Spleen (tissue), 11 donors: ENCODE measurements around the gene SOX13. TPM values are rescaled to one million over a fixed set of nuclear protein-coding genes. Genes with fewer than 3 reads are reported as not detected.

Experiments
- DNase-seq: peaks from one replicate; pipeline ENCODE4 v3.0.0-alpha.2; 2020
- H3K27ac ChIP-seq, 8 donors: fragments of 200-600 bp; sonication (generic) in 7 of 8; 1 replicate in 4 of 8; 2 replicates in 4 of 8; pipeline versions ENCODE4 v1.5.0 to v1.8.0; 2016 to 2021; ENCODE audit warnings: inconsistent platforms in 4 of 8, mild to moderate bottlenecking in 4 of 8, moderate library complexity in 1 of 8
- H3K27me3 ChIP-seq, 7 donors: fragments of 200-600 bp; sonication (generic) in 6 of 7; replicated peaks in 1 of 7; 1 replicate in 4 of 7; 2 replicates in 3 of 7; pipeline versions ENCODE4 v1.5.0 to v1.8.0; 2016 to 2021; ENCODE audit warnings: inconsistent platforms in 3 of 7, mild to moderate bottlenecking in 1 of 7
- H3K36me3 ChIP-seq, 6 donors: fragments of 200-600 bp; sonication (generic) in 5 of 6; 1 replicate in 4 of 6; 2 replicates in 2 of 6; pipeline versions ENCODE4 v1.5.0 to v1.8.0; 2016 to 2021; ENCODE audit warnings: inconsistent platforms in 2 of 6
- H3K4me1 ChIP-seq, 6 donors: fragments of 200-600 bp; sonication (generic) in 5 of 6; 1 replicate in 3 of 6; 2 replicates in 3 of 6; pipeline versions ENCODE4 v1.5.0 to v1.8.0; 2016 to 2021; ENCODE audit warnings: inconsistent platforms in 3 of 6
- H3K4me3 ChIP-seq, 8 donors: fragments of 200-600 bp; sonication (generic) in 7 of 8; 1 replicate in 4 of 8; 2 replicates in 4 of 8; pipeline versions ENCODE4 v1.5.0 to v1.8.0; 2016 to 2021; ENCODE audit warnings: inconsistent platforms in 4 of 8, mild to moderate bottlenecking in 4 of 8, moderate library complexity in 2 of 8
- H3K9me3 ChIP-seq, 8 donors: fragments of 200-600 bp; sonication (generic) in 7 of 8; 1 replicate in 4 of 8; 2 replicates in 4 of 8; pipeline versions ENCODE4 v1.5.0 to v1.8.0; 2016 to 2021; ENCODE audit warnings: inconsistent platforms in 4 of 8
- CTCF ChIP-seq, 11 experiments: fragments of 200-600 bp in 7 of 11; fragments of 450-650 bp in 4 of 11; sonication (generic) in 4 of 11; IDR thresholded peaks in 8 of 11; conservative IDR thresholded peaks in 3 of 11; 1 replicate in 7 of 11; 2 replicates in 4 of 11; pipeline versions ENCODE4 v1.4.0 to v1.8.0; 2016 to 2021; ENCODE audit warnings: antibody characterized with exemption in 11 of 11, inconsistent platforms in 4 of 11, mild to moderate bottlenecking in 1 of 11
- POLR2A ChIP-seq, 3 donors: fragments of 450-650 bp; IDR thresholded peaks; one replicate each; pipeline ENCODE4 v1.5.1; 2017; ENCODE audit warnings: antibody characterized with exemption in 3 of 3, mild to moderate bottlenecking in 1 of 3
- POLR2AphosphoS5 ChIP-seq, 3 donors: sonication (generic); formaldehyde crosslinking; IDR thresholded peaks; one replicate each; pipeline ENCODE4 v1.5.1; 2017; ENCODE audit warnings: antibody characterized with exemption in 3 of 3
- WGBS, 5 donors: extraction: QIAGEN DNeasy Blood & Tissue Kit in 3 of 5; methylation state at CpG; one replicate each; pipeline versions ENCODE4 v1.1.5 to v1.1.7; 2013 to 2018; 5-methylcytosine and 5-hydroxymethylcytosine counted together
- intact Hi-C: fragments of 100-400 bp; cut with DNase I; formaldehyde crosslinking; loops from one replicate; pipeline ENCODE4 v1.15.0; 2023; ENCODE audit warnings: low total_unique reads
- polyA plus RNA-seq, 3 donors: library from polyadenylated mRNA; stranded (reverse); fragments of 200-250 nt; gene quantifications; one replicate each; pipeline ENCODE4 v1.2.1, GENCODE V29; 2013
- total RNA-seq, 7 donors: library from RNA; depleted of rRNA in 3 of 7; stranded (reverse); fragments of >200 nt in 3 of 7; fragmentation: NEBNext Ultra II Directional in 4 of 7; extraction: Animal tissue kit (Norgen Biotek cat#: 25700) in 4 of 7; gene quantifications; one replicate each; pipeline versions ENCODE4 v1.1.0 to v1.2.1, GENCODE V29; 2016 to 2021
- donor health status: healthy with polysubstance abuse.
- donor health status: DM: no; HTN: no; CAD: no; lungs with moderate emphysema.
- donor health status: DM: no; HTN: no; CAD: no.
- donor health status: Bipolar disorder and iron deficiency.
- donor health status: healthy.
- donor health status: DM: no; HTN: no; CAD: no.
- donor health status: DM: yes; HTN: yes; CAD: no.

Gene SOX13
- total and polyA plus RNA-seq, 10 donors, result 2.0 to 28.7 (median 18.0) TPM

- TF ChIP-seq POLR2AphosphoS5 (IDR thresholded peaks at IDR 0.05), result no peak
- TF ChIP-seq CTCF (IDR thresholded peaks at IDR 0.05 in 8 of 11, conservative IDR thresholded peaks at IDR 0.05 in 3 of 11), result no peak
- no peak for TF ChIP-seq POLR2A (IDR thresholded peaks at IDR 0.05)
- Histone ChIP-seq H3K27me3 (peaks cover 0 to 45% (median 27%) of the 10 kb centered on the region in 7 donors), H3K36me3 (no peaks in the 10 kb centered on the region), H3K4me1 (peaks cover 6 to 38% (median 27%) of the 10 kb centered on the region in 6 donors), H3K4me3 (no peak overlapping the region), H3K27ac (no peak overlapping the region), H3K9me3 (no peaks in the 10 kb centered on the region)
- no peak for DNase-seq
- intact Hi-C loops, result no loop called here
- 93 to 100% (median 96%) methylated on average over 1 of the region's 1 CpG for WGBS, 5 donors
Observed at GRCh38 chr1:204069887-204070286, 3.0 kb upstream of the SOX13 start.

- Histone ChIP-seq H3K4me3 (no peak overlapping the region), H3K9me3 (no peaks in the 10 kb centered on the region), H3K27me3 (peaks cover 0 to 55% (median 32%) of the 10 kb centered on the region in 7 donors), H3K36me3 (no peaks in the 10 kb centered on the region), H3K4me1 (peaks cover 12 to 38% (median 33%) of the 10 kb centered on the region in 6 donors), H3K27ac (no peak overlapping the region)
- TF ChIP-seq CTCF (IDR thresholded peaks at IDR 0.05 in 8 of 11, conservative IDR thresholded peaks at IDR 0.05 in 3 of 11) (no peak), POLR2A (IDR thresholded peaks at IDR 0.05) (no peak), POLR2AphosphoS5 (IDR thresholded peaks at IDR 0.05) (no peak)
- intact Hi-C loops, result no loop called here
- 91 to 100% (median 96%) methylated on average over 6 of the region's 6 CpGs for WGBS, 5 donors
- no peak for DNase-seq
Observed at GRCh38 chr1:204070895-204071294, 2.0 kb upstream of the SOX13 start.

GRCh38 chr1:204073837-204074273 lies 940 bp downstream of the SOX13 start:
- Histone ChIP-seq H3K36me3 (no peaks in the 10 kb centered on the region), H3K27ac (peak overlapping the region in 7 of 8 donors; percentile 72 to 87 (median 83)), H3K4me3 (peak overlapping the region; percentile 37 to 75 (median 56)), H3K4me1 (peaks cover 13 to 65% (median 44%) of the 10 kb centered on the region in 6 donors), H3K27me3 (peaks cover 0 to 81% (median 32%) of the 10 kb centered on the region in 7 donors), H3K9me3 (no peaks in the 10 kb centered on the region)
- intact Hi-C loops, result no loop called here
- DNase-seq, result no peak
- TF ChIP-seq POLR2AphosphoS5 (IDR thresholded peaks at IDR 0.05), result no peak
- TF ChIP-seq CTCF (IDR thresholded peaks at IDR 0.05 in 8 of 11, conservative IDR thresholded peaks at IDR 0.05 in 3 of 11), result no peak
- no peak for TF ChIP-seq POLR2A (IDR thresholded peaks at IDR 0.05)
- 0 to 4% (median 1%) methylated on average over 2 to 39 of the region's 39 CpGs for WGBS, 5 donors

- Histone ChIP-seq H3K4me3 (peak overlapping the region; percentile 37 to 75 (median 56)), H3K27me3 (peaks cover 0 to 85% (median 32%) of the 10 kb centered on the region in 7 donors), H3K9me3 (no peaks in the 10 kb centered on the region), H3K4me1 (peaks cover 13 to 72% (median 45%) of the 10 kb centered on the region in 6 donors), H3K27ac (peak overlapping the region; percentile 0 to 87 (median 82)), H3K36me3 (no peaks in the 10 kb centered on the region)
- TF ChIP-seq CTCF (IDR thresholded peaks at IDR 0.05 in 8 of 11, conservative IDR thresholded peaks at IDR 0.05 in 3 of 11) (no peak), POLR2AphosphoS5 (IDR thresholded peaks at IDR 0.05) (peak; percentile 51 to 80 (median 73))
- intact Hi-C loops, result no loop called here
- peak; percentile 81 for DNase-seq
- WGBS, 5 donors, result 1 to 6% (median 2%) methylated on average over 22 to 65 of the region's 65 CpGs
Observed at GRCh38 chr1:204074274-204075138, 1.6 kb downstream of the SOX13 start.
